HepG2 (cell line): Measurements from ENCODE around the gene CSF1R. TPM values are rescaled to one million over a fixed set of nuclear protein-coding genes. Genes with fewer than 3 reads are reported as not detected.

Experiments used
- CEBPZ ChIP-seq: IDR thresholded peaks from 2 replicates; pipeline ENCODE4 v1.6.1; 2012; ENCODE audit warnings: low read length, improper control_type of control experiment
- EHMT2 ChIP-seq: fragments of 200-600 bp; sonication (generic); IDR thresholded peaks from 2 replicates; pipeline ENCODE4 v1.7.0; 2017; ENCODE audit warnings: antibody characterized with exemption, low read depth, low read length, borderline replicate concordance
- NBN ChIP-seq: fragments of 450-650 bp; conservative IDR thresholded peaks from 2 replicates; pipeline ENCODE4 v1.6.1; 2017
- NFYB ChIP-seq: sonication (generic); formaldehyde crosslinking; IDR thresholded peaks from 2 replicates; pipeline ENCODE4 v1.4.0; 2020; ENCODE audit warnings: missing genetic modification reagents
- NR2C2 ChIP-seq: sonication (generic); formaldehyde crosslinking; IDR thresholded peaks from 2 replicates; pipeline ENCODE4 v1.4.0; 2020; ENCODE audit warnings: missing genetic modification reagents, mild to moderate bottlenecking, moderate library complexity, borderline replicate concordance
- SUZ12 ChIP-seq: fragments of 150-350 bp; IDR thresholded peaks from 2 replicates; pipeline ENCODE4 v1.6.1; 2014; ENCODE audit warnings: low read depth, low read length
- ZFP1 ChIP-seq: IDR thresholded peaks from 2 replicates; pipeline ENCODE4 v1.6.1; 2016
- ZFP36L1 ChIP-seq: sonication (generic); formaldehyde crosslinking; IDR thresholded peaks from 2 replicates; pipeline ENCODE4 v1.8.0; 2022; ENCODE audit warnings: mild to moderate bottlenecking, missing genetic modification reagents, moderate library complexity
- ZNF549 ChIP-seq: sonication (generic); formaldehyde crosslinking; IDR thresholded peaks from 2 replicates; pipeline ENCODE4 v1.5.0; 2020; ENCODE audit warnings: missing genetic modification reagents
- ZNF710 ChIP-seq: sonication (generic); formaldehyde crosslinking; IDR thresholded peaks from 2 replicates; pipeline ENCODE4 v1.5.0; 2020; ENCODE audit warnings: mild to moderate bottlenecking, missing genetic modification reagents, borderline replicate concordance
- ZNF75D ChIP-seq: sonication (generic); formaldehyde crosslinking; IDR thresholded peaks from 2 replicates; pipeline ENCODE4 v1.8.1; 2023; ENCODE audit warnings: missing genetic modification reagents, mild to moderate bottlenecking, borderline replicate concordance
- ZSCAN25 ChIP-seq: sonication (generic); formaldehyde crosslinking; IDR thresholded peaks from 2 replicates; pipeline ENCODE4 v1.8.0; 2022; ENCODE audit warnings: mild to moderate bottlenecking, missing genetic modification reagents
- polyA plus RNA-seq, 8 experiments: library from polyadenylated mRNA; depleted of rRNA in 3 of 8; stranded (reverse) in 7 of 8; unstranded in 1 of 8; fragments of >200 nt; fragmentation: Illumina TruSeq in 4 of 8; extraction: Trizol in 4 of 8; gene quantifications; 2 replicates each; pipeline versions ENCODE4 v1.2.1 to v1.2.3, GENCODE V29; 2011 to 2016; ENCODE audit warnings: low read depth in 4 of 8, missing spikeins in 1 of 8, mixed read lengths in 1 of 8; ENCODE audit not compliant: insufficient read depth in 1 of 8
- total RNA-seq, 5 experiments: library from RNA; depleted of rRNA; stranded (reverse); fragments of >200 nt; fragmentation: Illumina TruSeq; extraction: Trizol; gene quantifications; 2 replicates each; pipeline ENCODE4 v1.2.3, GENCODE V29; 2016; ENCODE audit warnings: low read depth in 1 of 5
- TF ChIP-seq, protein P1 (sequence below): sonication (generic); formaldehyde crosslinking; IDR thresholded peaks from 2 replicates; pipeline ENCODE4 v1.8.0; 2022; ENCODE audit warnings: mild to moderate bottlenecking, missing genetic modification reagents, moderate library complexity
- TF ChIP-seq, protein P2 (sequence below): sonication (generic); formaldehyde crosslinking; IDR thresholded peaks from 2 replicates; pipeline ENCODE4 v1.8.0; 2023; ENCODE audit warnings: mild to moderate bottlenecking, missing genetic modification reagents
- TF ChIP-seq, protein P3 (sequence below): sonication (generic); formaldehyde crosslinking; IDR thresholded peaks from 2 replicates; pipeline ENCODE4 v1.4.0; 2020; ENCODE audit warnings: missing genetic modification reagents

Gene CSF1R
- total and polyA plus RNA-seq, 2 of the 13 experiments (the other 11 are each of a cell fraction or from before 2014, with no cell fraction given) = 0.01 TPM; not detected in 1

DNA sequence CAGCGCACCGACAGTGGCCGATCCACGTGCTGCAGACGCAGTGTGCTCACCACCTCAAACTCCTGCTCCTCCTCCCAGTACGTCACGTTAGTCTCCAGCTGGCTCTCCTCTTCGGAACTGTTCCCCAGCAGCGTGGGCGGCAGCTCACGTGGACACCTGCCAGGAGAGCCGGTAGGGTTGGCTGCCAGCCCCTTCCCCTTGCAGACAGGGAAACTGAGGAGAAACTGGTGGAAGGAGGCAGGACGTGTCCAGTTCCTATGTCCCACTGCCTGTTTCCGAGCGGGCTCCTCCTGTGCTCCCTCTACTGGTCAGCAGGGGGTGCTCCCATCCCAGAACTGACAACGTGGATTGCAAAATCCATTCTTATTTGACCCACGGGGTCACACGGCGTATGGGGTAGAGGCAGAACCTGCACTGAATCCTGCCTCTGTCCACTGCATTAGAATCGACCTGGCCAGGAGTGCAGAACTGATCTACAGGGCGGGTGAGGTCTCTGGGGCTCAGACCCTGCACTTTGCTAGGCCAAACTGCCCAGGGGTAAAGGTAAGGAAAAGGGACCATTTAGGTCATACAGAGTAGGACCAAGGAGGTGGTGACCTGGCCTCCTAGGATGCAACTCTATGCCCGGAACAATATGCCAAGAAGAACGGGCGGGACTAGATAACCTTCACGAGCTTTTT lies 43.6 kb upstream of the CSF1R start (continued):
- TF ChIP-seq, protein P1, sequence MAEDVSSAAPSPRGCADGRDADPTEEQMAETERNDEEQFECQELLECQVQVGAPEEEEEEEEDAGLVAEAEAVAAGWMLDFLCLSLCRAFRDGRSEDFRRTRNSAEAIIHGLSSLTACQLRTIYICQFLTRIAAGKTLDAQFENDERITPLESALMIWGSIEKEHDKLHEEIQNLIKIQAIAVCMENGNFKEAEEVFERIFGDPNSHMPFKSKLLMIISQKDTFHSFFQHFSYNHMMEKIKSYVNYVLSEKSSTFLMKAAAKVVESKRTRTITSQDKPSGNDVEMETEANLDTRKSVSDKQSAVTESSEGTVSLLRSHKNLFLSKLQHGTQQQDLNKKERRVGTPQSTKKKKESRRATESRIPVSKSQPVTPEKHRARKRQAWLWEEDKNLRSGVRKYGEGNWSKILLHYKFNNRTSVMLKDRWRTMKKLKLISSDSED (CRISPR knock-in tag) = no peak
- TF ChIP-seq ZFP36L1 (CRISPR knock-in tag) = no peak
- TF ChIP-seq EHMT2 = no peak
- TF ChIP-seq ZFP1 (CRISPR knock-in tag) = 0 out of 2 replicates have a peak, but pooled peaks have one; percentile 25
- TF ChIP-seq, protein P2, sequence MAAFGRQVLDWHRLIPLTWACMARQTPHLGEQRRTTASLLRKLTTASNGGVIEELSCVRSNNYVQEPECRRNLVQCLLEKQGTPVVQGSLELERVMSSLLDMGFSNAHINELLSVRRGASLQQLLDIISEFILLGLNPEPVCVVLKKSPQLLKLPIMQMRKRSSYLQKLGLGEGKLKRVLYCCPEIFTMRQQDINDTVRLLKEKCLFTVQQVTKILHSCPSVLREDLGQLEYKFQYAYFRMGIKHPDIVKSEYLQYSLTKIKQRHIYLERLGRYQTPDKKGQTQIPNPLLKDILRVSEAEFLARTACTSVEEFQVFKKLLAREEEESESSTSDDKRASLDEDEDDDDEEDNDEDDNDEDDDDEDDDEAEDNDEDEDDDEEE (CRISPR knock-in tag) = no peak
- TF ChIP-seq, protein P3, sequence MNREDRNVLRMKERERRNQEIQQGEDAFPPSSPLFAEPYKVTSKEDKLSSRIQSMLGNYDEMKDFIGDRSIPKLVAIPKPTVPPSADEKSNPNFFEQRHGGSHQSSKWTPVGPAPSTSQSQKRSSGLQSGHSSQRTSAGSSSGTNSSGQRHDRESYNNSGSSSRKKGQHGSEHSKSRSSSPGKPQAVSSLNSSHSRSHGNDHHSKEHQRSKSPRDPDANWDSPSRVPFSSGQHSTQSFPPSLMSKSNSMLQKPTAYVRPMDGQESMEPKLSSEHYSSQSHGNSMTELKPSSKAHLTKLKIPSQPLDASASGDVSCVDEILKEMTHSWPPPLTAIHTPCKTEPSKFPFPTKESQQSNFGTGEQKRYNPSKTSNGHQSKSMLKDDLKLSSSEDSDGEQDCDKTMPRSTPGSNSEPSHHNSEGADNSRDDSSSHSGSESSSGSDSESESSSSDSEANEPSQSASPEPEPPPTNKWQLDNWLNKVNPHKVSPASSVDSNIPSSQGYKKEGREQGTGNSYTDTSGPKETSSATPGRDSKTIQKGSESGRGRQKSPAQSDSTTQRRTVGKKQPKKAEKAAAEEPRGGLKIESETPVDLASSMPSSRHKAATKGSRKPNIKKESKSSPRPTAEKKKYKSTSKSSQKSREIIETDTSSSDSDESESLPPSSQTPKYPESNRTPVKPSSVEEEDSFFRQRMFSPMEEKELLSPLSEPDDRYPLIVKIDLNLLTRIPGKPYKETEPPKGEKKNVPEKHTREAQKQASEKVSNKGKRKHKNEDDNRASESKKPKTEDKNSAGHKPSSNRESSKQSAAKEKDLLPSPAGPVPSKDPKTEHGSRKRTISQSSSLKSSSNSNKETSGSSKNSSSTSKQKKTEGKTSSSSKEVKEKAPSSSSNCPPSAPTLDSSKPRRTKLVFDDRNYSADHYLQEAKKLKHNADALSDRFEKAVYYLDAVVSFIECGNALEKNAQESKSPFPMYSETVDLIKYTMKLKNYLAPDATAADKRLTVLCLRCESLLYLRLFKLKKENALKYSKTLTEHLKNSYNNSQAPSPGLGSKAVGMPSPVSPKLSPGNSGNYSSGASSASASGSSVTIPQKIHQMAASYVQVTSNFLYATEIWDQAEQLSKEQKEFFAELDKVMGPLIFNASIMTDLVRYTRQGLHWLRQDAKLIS (CRISPR knock-in tag) = no peak
- no peak for TF ChIP-seq ZNF710 (CRISPR knock-in tag)
- TF ChIP-seq ZNF549 (CRISPR knock-in tag) = no peak
- no peak for TF ChIP-seq CEBPZ
- TF ChIP-seq NFYB (CRISPR knock-in tag) = no peak
- TF ChIP-seq ZSCAN25 (CRISPR knock-in tag) = 0 out of 2 replicates have a peak, but pooled peaks have one; percentile 44
- no peak for TF ChIP-seq SUZ12
- no peak for TF ChIP-seq NBN
- peak; percentile 89 for TF ChIP-seq NR2C2 (CRISPR knock-in tag)
- TF ChIP-seq ZNF75D (CRISPR knock-in tag) = no peak
